ENCODE data around the gene FGF2.
"Not testable (repeated sequence)": the region's sequence is repeated elsewhere in the genome, so short reads cannot be mapped to it uniquely, and the experiment has no call there.

FGF2 gene

DNA sequence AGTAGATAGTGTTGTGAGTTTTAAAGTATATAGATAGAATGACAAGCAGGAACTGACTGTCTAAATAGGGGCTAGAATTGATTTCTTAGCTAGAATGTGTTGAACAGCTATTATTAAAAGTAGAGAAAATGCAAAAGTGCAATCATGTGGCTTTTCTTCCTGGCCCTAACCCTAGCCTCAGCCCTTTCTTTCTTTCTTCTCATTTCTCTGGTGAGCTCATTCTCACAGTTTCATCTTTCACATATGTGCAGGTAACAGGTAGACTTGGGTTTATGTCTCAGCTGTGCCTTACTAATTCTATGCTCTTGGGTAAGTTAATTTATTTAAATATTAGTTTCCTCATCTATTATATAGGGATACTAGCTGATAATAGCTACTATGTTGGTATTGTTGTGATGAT is 24.9 kb downstream of the FGF2 start:
- DNase-seq: no peak

- DNase-seq: no peak
Measured at GRCh38 chr4:122854447-122855352, 28.1 kb downstream of the FGF2 start.

DNA sequence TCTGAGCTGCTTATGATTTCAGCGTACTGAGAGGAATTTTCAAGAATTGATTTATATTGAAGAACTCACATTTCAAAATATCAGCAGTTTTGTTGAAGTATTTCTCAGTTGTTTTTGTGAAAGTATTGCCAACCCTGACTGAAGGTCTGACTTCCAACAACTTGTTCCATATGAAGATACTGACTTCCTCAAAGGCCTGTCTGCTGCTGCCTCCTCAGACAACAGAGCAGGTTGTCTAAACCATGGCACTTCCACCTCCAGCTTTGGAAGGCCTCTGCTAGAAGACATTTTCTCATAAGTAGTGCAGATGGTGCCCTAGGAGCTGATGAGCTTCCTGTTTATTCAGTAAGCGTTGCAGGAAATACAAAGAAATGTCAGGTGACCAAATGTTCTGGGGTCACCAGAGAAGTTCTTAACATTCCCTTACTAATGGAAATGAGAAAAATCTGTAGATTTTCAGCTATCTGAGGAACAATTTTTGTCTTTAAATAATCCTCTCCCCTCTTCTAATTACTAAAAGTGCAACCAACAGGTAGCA is 28.8 kb downstream of the FGF2 start:
- no peak for DNase-seq

DNA sequence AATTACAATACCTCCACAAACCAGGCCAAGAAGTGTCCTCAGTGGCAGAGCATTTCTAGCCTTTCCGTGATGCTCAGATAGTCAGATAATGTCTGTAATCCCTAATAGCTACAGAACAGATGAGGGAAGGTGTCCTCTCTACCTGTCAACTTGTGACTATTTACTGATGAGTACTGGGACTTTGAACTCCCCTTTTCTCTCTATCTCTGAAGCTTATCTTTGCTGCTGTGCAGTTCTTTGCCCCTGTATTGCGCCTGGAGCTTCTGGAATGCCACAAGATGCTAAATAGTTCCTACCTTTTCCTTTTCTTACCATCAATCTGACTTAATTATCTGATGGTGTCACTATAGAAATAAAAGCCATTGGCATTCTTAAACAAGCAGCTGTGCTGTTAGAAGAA is 30.5 kb downstream of the FGF2 start:
- DNase-seq: no peak

- no peak for DNase-seq
Measured at GRCh38 chr4:122858705-122859104, 32.1 kb downstream of the FGF2 start.

GRCh38 chr4:122861172-122861943 is 34.7 kb downstream of the FGF2 start:
- no peak for DNase-seq

DNA sequence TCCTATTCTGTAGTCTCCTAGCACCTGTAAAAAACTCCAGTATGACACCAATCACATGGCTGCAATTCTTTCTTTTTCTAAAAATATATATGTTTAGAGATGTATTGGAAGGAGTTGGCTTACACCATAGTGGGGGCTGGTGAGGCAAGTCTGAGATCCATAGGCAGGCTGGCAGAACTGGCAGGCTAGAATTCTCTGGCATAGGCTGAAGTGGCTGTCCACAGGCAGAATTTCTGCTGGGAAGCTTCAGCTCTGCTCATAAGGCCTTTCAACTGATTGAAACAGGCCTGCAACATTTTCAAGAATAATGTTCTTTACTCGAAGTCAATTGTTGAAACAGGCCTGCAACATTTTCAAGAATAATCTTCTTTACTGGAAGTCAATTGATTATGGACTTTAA is 37.0 kb downstream of the FGF2 start:
- no peak for DNase-seq

DNA sequence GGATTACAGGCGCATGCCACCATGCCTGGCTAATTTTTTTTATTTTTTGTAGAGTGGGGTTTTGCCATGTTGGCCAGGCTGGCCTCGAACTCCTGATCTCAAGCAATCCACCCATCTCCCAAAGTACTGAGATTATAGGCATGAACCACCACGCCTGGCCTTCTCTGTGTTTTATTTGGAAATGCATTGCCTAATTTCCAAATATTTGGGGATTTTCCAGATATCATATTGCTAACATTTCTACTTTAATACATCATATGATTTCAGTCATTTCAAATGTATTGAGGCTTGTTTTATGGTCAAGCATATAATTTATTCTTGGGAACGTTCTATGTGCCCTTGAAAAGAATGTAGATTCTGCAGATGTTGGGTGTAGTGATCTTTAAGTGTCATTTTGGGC is 38.8 kb downstream of the FGF2 start:
- no peak for DNase-seq

- DNase-seq: not testable (repeated sequence)
Measured at GRCh38 chr4:122868235-122868634, 41.6 kb downstream of the FGF2 start.

DNA sequence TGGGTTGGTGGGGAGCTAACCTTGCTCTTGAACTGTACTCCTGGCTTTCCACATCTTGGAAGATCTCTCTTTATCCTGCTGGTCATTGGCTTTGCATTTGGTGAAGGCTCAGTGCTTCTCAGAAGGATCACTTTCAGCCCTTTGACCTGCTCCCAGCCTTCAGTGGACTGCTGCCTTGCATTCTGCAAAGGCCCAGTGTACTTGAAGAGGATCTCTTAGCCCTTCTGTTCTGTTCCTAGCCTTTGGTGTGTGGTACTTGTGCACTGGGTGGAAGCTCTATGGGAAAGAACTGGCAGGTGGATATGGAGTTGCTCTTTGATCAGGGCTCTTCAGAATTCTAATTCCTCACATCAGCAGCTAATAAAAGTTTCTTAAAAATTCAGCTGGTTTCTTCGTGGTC is 46.5 kb downstream of the FGF2 start:
- DNase-seq: no peak

- DNase-seq: no peak
Measured at GRCh38 chr4:122873821-122874593, 47.4 kb downstream of the FGF2 start.

DNA sequence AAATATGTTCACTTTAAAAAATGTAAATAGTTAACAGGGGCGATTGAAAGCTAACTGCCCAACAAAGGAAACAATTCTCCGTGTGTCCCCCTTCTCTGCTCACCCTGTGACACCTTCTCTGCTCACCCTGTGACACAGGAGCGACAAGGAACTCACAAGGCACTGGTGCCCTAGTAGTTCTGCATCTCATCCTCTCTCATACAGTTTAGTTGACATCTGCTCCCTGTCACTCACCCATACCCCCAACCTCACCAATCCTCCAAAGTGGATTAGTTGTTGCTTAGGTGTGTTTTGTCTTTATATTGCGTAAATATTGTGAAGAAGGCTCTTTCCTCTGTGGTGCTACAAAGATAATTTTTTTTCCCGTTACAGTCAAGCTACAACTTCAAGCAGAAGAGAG is 49.3 kb downstream of the FGF2 start:
- no peak for DNase-seq

- no peak for DNase-seq
Measured at GRCh38 chr4:122876456-122876855, 49.8 kb downstream of the FGF2 start.

GRCh38 chr4:122879001-122879400 is 52.4 kb downstream of the FGF2 start:
- no peak for DNase-seq

DNA sequence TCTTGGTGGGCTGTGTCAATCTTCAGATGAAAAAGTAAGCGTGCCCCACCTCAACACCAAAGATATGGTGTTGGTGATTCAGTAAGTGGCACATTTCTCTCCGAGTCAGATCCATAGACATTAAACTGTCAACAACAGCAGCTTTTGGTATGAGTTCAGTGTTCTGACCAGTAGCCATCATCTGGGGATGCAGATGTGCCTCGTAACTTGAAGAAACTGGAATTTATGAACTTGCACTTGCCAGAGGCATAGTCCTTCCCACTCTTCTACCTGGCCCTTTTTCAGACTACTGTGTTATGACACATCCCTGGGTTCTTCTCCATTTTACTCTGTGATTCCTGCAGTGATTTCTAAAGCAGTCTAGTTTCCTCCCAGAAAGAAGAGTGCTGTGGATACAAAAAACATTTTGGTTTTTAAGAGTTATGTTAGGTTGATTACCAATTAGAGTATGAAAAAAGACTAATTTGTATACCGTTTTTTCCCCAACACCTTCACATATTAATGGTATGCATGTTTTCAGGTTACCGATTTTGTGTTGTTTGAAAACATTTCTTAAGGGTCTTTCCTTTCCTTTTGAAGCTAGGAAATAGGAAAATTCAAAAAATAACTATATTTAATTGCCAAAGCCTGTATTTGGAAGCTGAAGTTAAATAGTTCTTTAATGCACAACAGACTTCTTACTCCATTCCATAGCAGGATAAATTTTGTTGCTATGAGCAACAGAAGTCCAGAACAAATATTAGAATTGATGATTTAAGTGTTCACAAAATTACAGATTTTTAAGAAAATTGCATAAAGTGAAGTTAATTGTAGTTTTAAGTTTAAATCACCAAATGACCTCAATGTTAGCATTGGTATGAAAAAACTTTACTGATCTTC is 56.5 kb downstream of the FGF2 start:
- DNase-seq: no peak

- no peak for DNase-seq
Measured at GRCh38 chr4:122884499-122884898, 57.9 kb downstream of the FGF2 start.

DNA sequence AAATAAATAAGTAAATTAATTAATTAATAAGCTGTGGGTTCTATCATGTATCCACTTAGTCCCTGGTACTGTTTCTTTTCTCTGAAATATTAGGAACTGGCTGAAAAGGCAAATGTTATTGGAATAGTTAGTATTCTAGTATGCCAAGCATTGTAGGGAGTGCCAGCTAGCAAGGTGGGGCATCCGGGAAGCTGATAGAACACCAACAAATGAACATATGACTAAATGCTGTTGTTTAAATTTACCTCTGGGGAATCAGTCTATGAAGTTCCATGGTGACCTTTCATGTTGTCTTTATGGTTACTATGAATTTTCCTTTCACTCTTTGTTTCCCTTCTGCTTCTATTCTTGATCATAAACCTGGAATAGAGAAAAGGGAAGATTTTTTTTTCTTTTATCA is 63.1 kb downstream of the FGF2 start:
- DNase-seq: no peak

- DNase-seq: no peak
Measured at GRCh38 chr4:122890147-122890795, 63.6 kb downstream of the FGF2 start.

DNA sequence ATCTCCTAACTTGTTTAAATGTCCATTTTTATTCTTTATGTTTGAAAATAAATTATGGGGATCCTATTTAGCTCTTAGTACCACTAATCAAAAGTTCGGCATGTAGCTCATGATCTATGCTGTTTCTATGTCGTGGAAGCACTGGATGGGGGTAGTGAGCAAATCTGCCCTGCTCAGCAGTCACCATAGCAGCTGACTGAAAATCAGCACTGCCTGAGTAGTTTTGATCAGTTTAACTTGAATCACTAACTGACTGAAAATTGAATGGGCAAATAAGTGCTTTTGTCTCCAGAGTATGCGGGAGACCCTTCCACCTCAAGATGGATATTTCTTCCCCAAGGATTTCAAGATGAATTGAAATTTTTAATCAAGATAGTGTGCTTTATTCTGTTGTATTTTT is 68.2 kb downstream of the FGF2 start:
- no peak for DNase-seq

DNA sequence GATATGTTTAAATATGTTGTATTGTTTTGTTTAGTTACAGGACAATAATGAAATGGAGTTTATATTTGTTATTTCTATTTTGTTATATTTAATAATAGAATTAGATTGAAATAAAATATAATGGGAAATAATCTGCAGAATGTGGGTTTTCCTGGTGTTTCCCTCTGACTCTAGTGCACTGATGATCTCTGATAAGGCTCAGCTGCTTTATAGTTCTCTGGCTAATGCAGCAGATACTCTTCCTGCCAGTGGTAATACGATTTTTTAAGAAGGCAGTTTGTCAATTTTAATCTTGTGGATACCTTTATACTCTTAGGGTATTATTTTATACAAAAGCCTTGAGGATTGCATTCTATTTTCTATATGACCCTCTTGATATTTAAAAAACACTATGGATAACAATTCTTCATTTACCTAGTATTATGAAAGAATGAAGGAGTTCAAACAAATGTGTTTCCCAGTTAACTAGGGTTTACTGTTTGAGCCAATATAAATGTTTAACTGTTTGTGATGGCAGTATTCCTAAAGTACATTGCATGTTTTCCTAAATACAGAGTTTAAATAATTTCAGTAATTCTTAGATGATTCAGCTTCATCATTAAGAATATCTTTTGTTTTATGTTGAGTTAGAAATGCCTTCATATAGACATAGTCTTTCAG is 68.8 kb downstream of the FGF2 start:
- DNase-seq: no peak

GRCh38 chr4:122896270-122896669 is 69.6 kb downstream of the FGF2 start:
- DNase-seq: no peak
